Parathyroid adenoma (tissue), 2 donors: ENCODE results near the gene SMIM13.
"Not testable (repeated sequence)": the region's sequence is repeated elsewhere in the genome, so short reads cannot be mapped to it uniquely, and the experiment has no call there.

Experiments used
- H2AFZ ChIP-seq: fragments of 300-600 bp; sonication (generic); one replicate; pipeline ENCODE4 v1.7.0; 2017; ENCODE audit warnings: antibody characterized with exemption, mild to moderate bottlenecking
- H3K27ac ChIP-seq: fragments of 300-600 bp; sonication (generic); one replicate; pipeline ENCODE4 v1.7.0; 2017
- H3K27me3 ChIP-seq: fragments of 300-600 bp; sonication (generic); one replicate; pipeline ENCODE4 v1.7.0; 2017; ENCODE audit warnings: low read length; ENCODE audit not compliant: control insufficient read depth, insufficient read depth
- H3K36me3 ChIP-seq: fragments of 300-600 bp; sonication (generic); one replicate; pipeline ENCODE4 v1.7.0; 2017; ENCODE audit warnings: low read length; ENCODE audit not compliant: control insufficient read depth, insufficient read depth
- H3K4me1 ChIP-seq: fragments of 300-600 bp; sonication (generic); one replicate; pipeline ENCODE4 v1.7.0; 2017; ENCODE audit warnings: control low read depth
- H3K4me2 ChIP-seq: fragments of 300-600 bp; sonication (generic); one replicate; pipeline ENCODE4 v1.7.0; 2017; ENCODE audit warnings: low read length
- H3K4me3 ChIP-seq: fragments of 300-600 bp; sonication (generic); one replicate; pipeline ENCODE4 v1.7.0; 2017; ENCODE audit warnings: low read depth, low read length
- H3K79me2 ChIP-seq: fragments of 300-600 bp; sonication (generic); one replicate; pipeline ENCODE4 v1.7.0; 2017; ENCODE audit warnings: control low read depth
- H3K9ac ChIP-seq: fragments of 300-600 bp; sonication (generic); one replicate; pipeline ENCODE4 v1.7.0; 2017; ENCODE audit warnings: mild to moderate bottlenecking
- H3K9me3 ChIP-seq: fragments of 300-600 bp; sonication (generic); one replicate; pipeline ENCODE4 v1.7.0; 2017; ENCODE audit warnings: low read length; ENCODE audit not compliant: control insufficient read depth
- CTCF ChIP-seq: fragments of 300-600 bp; sonication (generic); IDR thresholded peaks from one replicate; pipeline ENCODE4 v1.7.0; 2017; ENCODE audit warnings: antibody characterized with exemption, mild to moderate bottlenecking
- donor health status: primary hyperparathyroidism.

The SMIM13 gene

GRCh38 chr6:11113038-11113437, 19.4 kb downstream of the SMIM13 start:
- TF ChIP-seq CTCF = no peak
- no peak overlapping the region for H3K4me3 ChIP-seq
- H2AFZ ChIP-seq = no peak overlapping the region
- H3K79me2 ChIP-seq = peaks cover 23% of the 10 kb centered on the region
- H3K27me3 ChIP-seq = no peaks in the 10 kb centered on the region
- H3K36me3 ChIP-seq = no peaks in the 10 kb centered on the region
- peaks cover 24% of the 10 kb centered on the region for H3K4me1 ChIP-seq
- no peak overlapping the region for H3K27ac ChIP-seq
- no peak overlapping the region for H3K4me2 ChIP-seq
- H3K9ac ChIP-seq = no peak overlapping the region
- no peaks in the 10 kb centered on the region for H3K9me3 ChIP-seq

- not testable (repeated sequence) for H3K9me3 ChIP-seq, H3K36me3 ChIP-seq, H3K9ac ChIP-seq, H3K27ac ChIP-seq, H2AFZ ChIP-seq, H3K27me3 ChIP-seq, H3K4me3 ChIP-seq, H3K4me2 ChIP-seq
- peaks cover 19% of the 10 kb centered on the region for H3K4me1 ChIP-seq
- H3K79me2 ChIP-seq = peaks cover 22% of the 10 kb centered on the region
Measured at GRCh38 chr6:11115808-11116536, 22.3 kb downstream of the SMIM13 start.

GRCh38 chr6:11120271-11121005, 26.8 kb downstream of the SMIM13 start:
- H3K4me3 ChIP-seq = peak overlapping the region; percentile 13
- no peaks in the 10 kb centered on the region for H3K27me3 ChIP-seq
- H3K9me3 ChIP-seq = no peaks in the 10 kb centered on the region
- no peak for TF ChIP-seq CTCF
- H2AFZ ChIP-seq = peak overlapping the region; percentile 12
- no peak overlapping the region for H3K9ac ChIP-seq
- H3K4me2 ChIP-seq = no peak overlapping the region
- H3K27ac ChIP-seq = peak overlapping the region; percentile 45
- peaks cover 30% of the 10 kb centered on the region for H3K4me1 ChIP-seq
- peaks cover 39% of the 10 kb centered on the region for H3K79me2 ChIP-seq
- no peaks in the 10 kb centered on the region for H3K36me3 ChIP-seq

- no peak for TF ChIP-seq CTCF
- H3K9ac ChIP-seq = no peak overlapping the region
- H2AFZ ChIP-seq = no peak overlapping the region
- no peaks in the 10 kb centered on the region for H3K9me3 ChIP-seq
- no peak overlapping the region for H3K27ac ChIP-seq
- peaks cover 47% of the 10 kb centered on the region for H3K79me2 ChIP-seq
- no peaks in the 10 kb centered on the region for H3K36me3 ChIP-seq
- no peaks in the 10 kb centered on the region for H3K27me3 ChIP-seq
- no peak overlapping the region for H3K4me2 ChIP-seq
- peaks cover 32% of the 10 kb centered on the region for H3K4me1 ChIP-seq
- H3K4me3 ChIP-seq = no peak overlapping the region
Measured at GRCh38 chr6:11121851-11122250, 28.2 kb downstream of the SMIM13 start.

- no peak overlapping the region for H3K4me3 ChIP-seq
Measured at GRCh38 chr6:11122380-11122779, 28.7 kb downstream of the SMIM13 start.

More at GRCh38 chr6:11122380-11122779, 28.7 kb downstream of the SMIM13 start:
- Histone ChIP-seq H3K4me1 (peaks cover 34% of the 10 kb centered on the region), H3K4me2 (no peak overlapping the region), H3K27me3 (no peaks in the 10 kb centered on the region), H3K9ac (no peak overlapping the region), H3K79me2 (peaks cover 51% of the 10 kb centered on the region), H3K9me3 (no peaks in the 10 kb centered on the region), H2AFZ (no peak overlapping the region), H3K36me3 (no peaks in the 10 kb centered on the region), H3K27ac (no peak overlapping the region)
- TF ChIP-seq CTCF = no peak
